Islet precursor cell (in vitro differentiated cells): ENCODE data around the gene FCMR.

ENCODE experiments used
- DNase-seq: peaks from one replicate; pipeline ENCODE4 v3.0.0-alpha.2; 2018

The FCMR gene

GRCh38 chr1:206923009-206923960 is 1.5 kb upstream of the FCMR start:
- DNase-seq, result no peak

- DNase-seq, result no peak
Measured at GRCh38 chr1:206922524-206922923, 783 bp upstream of the FCMR start.

GRCh38 chr1:206918076-206918475 is 3.7 kb downstream of the FCMR start:
- no peak for DNase-seq

GRCh38 chr1:206916000-206916709 is 5.6 kb downstream of the FCMR start:
- no peak for DNase-seq

GRCh38 chr1:206915030-206915735 is 6.6 kb downstream of the FCMR start:
- DNase-seq, result no peak

- DNase-seq, result no peak
Measured at GRCh38 chr1:206913766-206914537, 7.8 kb downstream of the FCMR start.

GRCh38 chr1:206912445-206913095 is 9.2 kb downstream of the FCMR start:
- peak; percentile 87 for DNase-seq

- no peak for DNase-seq
Measured at GRCh38 chr1:206911064-206911663, 10.6 kb downstream of the FCMR start.

- DNase-seq, result no peak
Measured at GRCh38 chr1:206909883-206910318, 11.8 kb downstream of the FCMR start.

GRCh38 chr1:206909161-206909882 is 12.4 kb downstream of the FCMR start:
- DNase-seq, result peak; percentile 82

- peak; percentile 74 for DNase-seq
Measured at GRCh38 chr1:206908038-206908437, 13.7 kb downstream of the FCMR start.

- no peak for DNase-seq
Measured at GRCh38 chr1:206907304-206907991, 14.3 kb downstream of the FCMR start.

GRCh38 chr1:206905295-206906164 is 16.2 kb downstream of the FCMR start:
- DNase-seq, result peak; percentile 88

- DNase-seq, result no peak
Measured at GRCh38 chr1:206904423-206905142, 17.2 kb downstream of the FCMR start.

GRCh38 chr1:206903687-206904086 is 18.1 kb downstream of the FCMR start:
- no peak for DNase-seq

GRCh38 chr1:206902702-206903101 is 19.0 kb downstream of the FCMR start:
- DNase-seq, result no peak

- no peak for DNase-seq
Measured at GRCh38 chr1:206901944-206902343, 19.8 kb downstream of the FCMR start.

GRCh38 chr1:206900149-206900548 is 21.6 kb downstream of the FCMR start:
- DNase-seq, result peak; percentile 32
